Brain microvascular endothelial cell (primary cell): ENCODE data around the gene SPATA7.

Source experiments
- DNase-seq: peaks from one replicate; pipeline ENCODE4 v3.0.0-alpha.2; 2020
- H3K27ac ChIP-seq: fragments of 250-450 bp; sonication (Bioruptor Pico); 2 replicates; pipeline ENCODE4 v1.5.1; 2020; ENCODE audit warnings: mild to moderate bottlenecking, moderate library complexity
- H3K27me3 ChIP-seq: fragments of 250-450 bp; sonication (Bioruptor Pico); replicated peaks from 2 replicates; pipeline ENCODE4 v1.5.1; 2020; ENCODE audit warnings: mild to moderate bottlenecking
- H3K36me3 ChIP-seq: fragments of 250-450 bp; sonication (Bioruptor Pico); replicated peaks from 2 replicates; pipeline ENCODE4 v1.5.1; 2020; ENCODE audit warnings: mild to moderate bottlenecking
- H3K4me3 ChIP-seq: 2 replicates; pipeline ENCODE4 v1.5.1; 2011; ENCODE audit warnings: low read depth, mild to moderate bottlenecking, control low read depth, low read length, moderate library complexity
- CTCF ChIP-seq: IDR thresholded peaks from 2 replicates; pipeline ENCODE4 v1.5.1; 2011; ENCODE audit warnings: low read depth, mild to moderate bottlenecking, moderate library complexity, low read length, control low read depth, inconsistent platforms; ENCODE audit errors: missing control alignments
- in situ Hi-C: cut with HindIII; loops from 2 replicates; pipeline ENCODE4 v1.10.0; 2017; ENCODE audit warnings: low sequenced_read_pairs, low pct_ligation_motif_present

The SPATA7 gene

DNA sequence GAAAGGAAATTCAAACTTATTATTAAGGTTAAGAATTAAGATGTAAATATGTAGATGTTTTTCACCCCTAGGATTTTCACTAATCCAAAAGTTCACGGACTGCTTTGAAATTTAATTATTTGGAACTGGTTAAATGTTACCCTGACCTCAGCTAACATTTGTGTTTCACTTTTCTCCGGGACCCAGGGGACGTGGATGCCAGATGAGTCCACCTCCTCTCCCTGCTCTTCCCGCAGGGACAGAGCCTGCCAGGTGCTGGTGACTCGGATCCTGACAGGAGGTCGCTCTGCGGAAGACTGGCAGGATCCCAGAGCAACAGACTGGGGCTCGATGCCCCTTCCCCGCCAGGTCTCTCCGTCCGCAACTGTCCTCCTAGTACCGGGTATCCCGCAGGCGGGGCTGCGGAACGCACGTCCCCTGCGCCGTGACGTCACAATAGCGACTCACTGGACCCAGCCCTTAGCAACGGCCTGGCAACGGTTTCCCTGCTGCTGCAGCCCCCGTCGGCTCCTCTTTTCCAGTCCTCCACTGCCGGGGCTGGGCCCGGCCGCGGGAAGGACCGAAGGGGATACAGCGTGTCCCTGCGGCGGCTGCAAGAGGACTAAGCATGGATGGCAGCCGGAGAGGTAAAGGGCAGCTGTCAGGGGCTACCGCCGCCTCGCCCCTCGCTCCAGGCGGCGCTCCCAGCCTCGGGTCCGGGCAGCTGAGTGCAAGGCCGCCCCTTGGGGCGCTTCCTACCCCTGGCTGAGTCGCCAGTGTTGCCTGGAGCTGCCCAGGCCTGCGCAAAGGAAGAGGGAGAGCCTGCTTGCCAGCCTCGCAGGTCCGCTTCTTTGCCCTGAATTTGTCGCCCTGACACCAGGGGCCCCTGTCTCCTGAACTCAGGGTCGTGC lies at the start of gene SPATA7:
TSS of gene SPATA7 (plus strand) at position 446 of the 890 bp plus-strand sequence. CDS start at position 608, 162 bp downstream.
- TF ChIP-seq CTCF = peak; percentile 6
- H3K27ac ChIP-seq = peak within 1 kb of the TSS; percentile 60
- peak within 1 kb of the TSS; percentile 92 for H3K4me3 ChIP-seq
- peak; percentile 90 for DNase-seq
- H3K27me3 ChIP-seq = no peaks in the 10 kb centered on the region
- in situ Hi-C loops = no loop called here
- H3K36me3 ChIP-seq = no peaks in the 10 kb centered on the region

DNA sequence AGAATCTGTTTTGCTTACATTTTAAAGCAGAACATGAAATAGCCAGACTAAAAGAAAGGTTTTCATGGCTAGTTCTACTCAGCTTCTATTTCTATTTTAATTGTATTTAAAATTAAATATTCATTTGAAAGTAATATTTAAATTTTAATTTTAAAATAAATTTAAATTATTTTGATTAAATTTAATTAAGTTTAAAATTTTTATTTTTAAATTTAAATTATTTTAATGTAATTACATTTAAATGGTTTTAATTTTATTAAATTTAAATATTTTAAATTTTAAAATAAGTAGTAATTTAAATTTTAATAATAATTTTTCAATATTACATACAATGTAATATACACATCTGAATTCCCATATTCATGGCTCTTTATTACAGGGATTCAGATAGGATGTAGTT lies 45.1 kb upstream of the SPATA7 start:
- Histone ChIP-seq H3K36me3 (no peaks in the 10 kb centered on the region), H3K27me3 (no peaks in the 10 kb centered on the region), H3K4me3 (no peak overlapping the region), H3K27ac (no peak overlapping the region)
- in situ Hi-C loops = no loop called here
- no peak for DNase-seq
- TF ChIP-seq CTCF = no peak

GRCh38 chr14:88342980-88343379 lies 42.5 kb upstream of the SPATA7 start:
- no peak for DNase-seq
- in situ Hi-C loops = no loop called here
- Histone ChIP-seq H3K4me3 (no peak overlapping the region), H3K27ac (no peak overlapping the region), H3K27me3 (no peaks in the 10 kb centered on the region), H3K36me3 (no peaks in the 10 kb centered on the region)
- no peak for TF ChIP-seq CTCF

- no peaks in the 10 kb centered on the region for H3K27me3 ChIP-seq
- TF ChIP-seq CTCF = no peak
Measured at GRCh38 chr14:88346048-88346639, 39.3 kb upstream of the SPATA7 start.

DNA sequence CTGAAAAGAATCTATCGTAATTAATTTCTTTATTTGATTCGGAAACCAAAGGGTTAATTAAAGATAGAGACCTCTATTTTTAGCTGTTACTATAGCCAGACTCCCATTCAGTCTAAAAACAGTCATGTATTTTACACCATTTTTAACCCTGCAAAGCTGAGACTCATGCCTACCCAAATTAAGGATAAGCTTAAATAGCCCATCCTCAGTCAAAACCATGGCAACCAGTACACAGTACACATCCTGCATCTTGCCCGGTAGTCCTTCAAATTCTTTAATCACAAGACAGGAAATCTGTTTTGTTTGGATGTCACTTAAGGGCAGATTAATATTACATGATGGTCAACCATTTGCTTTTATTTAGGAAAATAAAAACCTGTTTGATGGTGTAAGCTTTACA lies 36.9 kb upstream of the SPATA7 start:
- Histone ChIP-seq H3K27me3 (no peaks in the 10 kb centered on the region), H3K27ac (no peak overlapping the region), H3K4me3 (no peak overlapping the region), H3K36me3 (no peaks in the 10 kb centered on the region)
- DNase-seq = no peak
- TF ChIP-seq CTCF = no peak
- in situ Hi-C loops = no loop called here

More at GRCh38 chr14:88346048-88346639, 39.3 kb upstream of the SPATA7 start:
- Histone ChIP-seq H3K4me3 (no peak overlapping the region), H3K27ac (no peak overlapping the region), H3K36me3 (no peaks in the 10 kb centered on the region)
- DNase-seq = no peak
- in situ Hi-C loops = no loop called here
